Measurements from ENCODE around the gene MT1X.
A peak's percentile ranks its signal among the peaks of the same experiment; 100 is the strongest.

MT1X gene

GRCh38 chr16:56681939-56682702 is at the start of gene MT1X:
MT1X (plus strand) TSS chr16:56682470; CDS start chr16:56682541, 71 bp downstream.
- DNase-seq = peak; percentile 94

- DNase-seq = no peak
These were observed 49.4 kb upstream of the MT1X start for GRCh38 chr16:56632848-56633365.

- no peak for DNase-seq
These were observed 48.7 kb upstream of the MT1X start for GRCh38 chr16:56633535-56633934.

- DNase-seq = no peak
These were observed 47.4 kb upstream of the MT1X start for GRCh38 chr16:56634715-56635440.

GRCh38 chr16:56635441-56635967 is 46.8 kb upstream of the MT1X start:
- DNase-seq = peak; percentile 37

- no peak for DNase-seq
These were observed 45.5 kb upstream of the MT1X start for GRCh38 chr16:56636616-56637413.

- peak; percentile 43 for DNase-seq
These were observed 44.2 kb upstream of the MT1X start, which contains the start of gene MT1A for GRCh38 chr16:56637814-56638750. MT1A (plus strand) TSS chr16:56638666; CDS start chr16:56638739, 73 bp downstream.

GRCh38 chr16:56639045-56639444 is 43.2 kb upstream of the MT1X start:
- DNase-seq = no peak

- DNase-seq = no peak
These were observed 42.2 kb upstream of the MT1X start for GRCh38 chr16:56640076-56640475.

GRCh38 chr16:56641166-56641565 is 41.1 kb upstream of the MT1X start:
- no peak for DNase-seq

GRCh38 chr16:56643080-56643778 is 39.0 kb upstream of the MT1X start:
- peak; percentile 86 for DNase-seq

- no peak for DNase-seq
These were observed 38.4 kb upstream of the MT1X start for GRCh38 chr16:56643833-56644232.

- DNase-seq = no peak
These were observed 37.0 kb upstream of the MT1X start for GRCh38 chr16:56645311-56645710.

- no peak for DNase-seq
These were observed 36.4 kb upstream of the MT1X start for GRCh38 chr16:56645838-56646237.

- DNase-seq = no peak
These were observed 34.4 kb upstream of the MT1X start for GRCh38 chr16:56647641-56648431.

- no peak for DNase-seq
These were observed 33.0 kb upstream of the MT1X start for GRCh38 chr16:56649271-56649670.

- DNase-seq = no peak
These were observed 32.5 kb upstream of the MT1X start for GRCh38 chr16:56649820-56650219.

GRCh38 chr16:56651586-56651985 is 30.7 kb upstream of the MT1X start, which contains the start of gene MT1B:
MT1B (plus strand) TSS chr16:56651886; CDS start chr16:56651954, 68 bp downstream.
- no peak for DNase-seq

GRCh38 chr16:56652600-56652999 is 29.7 kb upstream of the MT1X start:
- DNase-seq = no peak

- no peak for DNase-seq
These were observed 29.1 kb upstream of the MT1X start for GRCh38 chr16:56653218-56653617.

Measured in stimulated activated CD4-positive, alpha-beta T cell treated with anti-CD3 and anti-CD28 coated beads, Interleukin-15, amount 100 ng/mL, for 24 hours (primary cell).